GM18867 (cell line): ENCODE measurements around the gene CLDND2.
"Not testable (repeated sequence)": the region's sequence is repeated elsewhere in the genome, so short reads cannot be mapped to it uniquely, and the experiment has no call there.

ENCODE experiments used
- ATAC-seq: cut with Tn5 transposase; IDR thresholded peaks from one replicate; pipeline ENCODE4 v1.9.1; 2021; ENCODE audit warnings: mild to moderate bottlenecking, moderate library complexity; ENCODE audit not compliant: unreplicated experiment

CLDND2 gene, protein sequence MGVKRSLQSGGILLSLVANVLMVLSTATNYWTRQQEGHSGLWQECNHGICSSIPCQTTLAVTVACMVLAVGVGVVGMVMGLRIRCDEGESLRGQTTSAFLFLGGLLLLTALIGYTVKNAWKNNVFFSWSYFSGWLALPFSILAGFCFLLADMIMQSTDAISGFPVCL

DNA sequence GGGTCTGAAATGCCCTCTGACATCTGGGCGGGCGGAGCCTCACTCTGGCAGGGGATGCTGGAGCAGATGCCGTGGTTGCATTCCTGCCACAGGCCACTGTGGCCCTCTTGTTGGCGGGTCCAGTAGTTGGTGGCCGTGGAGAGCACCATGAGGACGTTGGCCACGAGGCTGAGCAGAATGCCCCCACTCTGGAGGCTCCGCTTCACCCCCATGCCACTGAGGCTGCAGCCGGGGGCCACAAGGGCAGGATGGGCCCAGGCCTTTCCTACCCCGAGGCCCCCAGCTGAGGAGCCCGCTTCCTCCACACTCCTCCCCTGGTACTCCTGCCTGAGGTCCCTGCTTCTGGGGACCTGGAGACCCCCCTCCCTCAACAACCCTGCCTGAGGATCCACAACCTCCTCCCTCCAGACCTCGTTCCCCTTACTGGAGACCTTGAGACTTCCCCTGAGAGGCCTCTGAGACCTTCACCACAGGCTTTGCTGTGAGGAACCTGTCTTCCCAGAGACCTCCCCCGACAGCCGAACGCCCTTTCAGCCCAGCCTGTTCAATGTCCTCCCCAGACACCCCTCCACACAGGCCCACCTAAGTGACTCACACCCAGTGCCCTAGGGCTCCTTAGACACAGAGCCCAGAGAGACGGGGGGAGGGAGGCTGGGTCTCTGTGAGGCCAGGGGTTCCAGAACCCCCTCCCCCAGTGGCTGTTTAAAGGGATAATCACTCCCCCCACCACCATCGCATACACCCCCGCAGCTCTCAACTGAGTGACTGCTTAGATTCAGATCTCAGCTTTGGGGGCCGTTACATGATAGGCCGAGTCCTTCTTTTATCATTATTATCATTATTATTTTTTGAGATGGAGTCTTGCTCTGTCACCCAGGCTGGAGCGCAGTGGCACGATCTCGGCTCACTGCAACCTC is at the start of gene CLDND2:
TSS of gene CLDND2 (minus strand) at position 638 of the 917 bp plus-strand sequence. CDS start at position 212, 426 bp downstream.
- ATAC-seq, result no peak

DNA sequence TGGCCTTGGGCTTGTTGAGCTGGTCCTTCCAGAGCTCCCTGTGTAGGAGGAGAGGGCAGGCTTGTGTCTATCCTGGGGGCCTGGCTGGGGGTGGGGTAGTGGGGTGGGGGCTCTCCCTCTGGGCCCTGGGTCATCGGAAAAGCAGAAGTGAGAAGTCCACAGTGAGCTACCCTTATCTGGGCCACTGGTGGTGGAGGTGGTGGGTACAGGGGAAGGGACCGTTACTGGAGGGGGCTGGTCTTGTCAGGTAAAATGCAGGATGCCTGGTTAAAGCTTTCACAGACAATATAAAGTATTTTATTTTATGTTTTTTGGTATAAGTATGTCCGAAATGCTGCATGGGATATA is 49.0 kb upstream of the CLDND2 start:
- peak; percentile 24 for ATAC-seq

DNA sequence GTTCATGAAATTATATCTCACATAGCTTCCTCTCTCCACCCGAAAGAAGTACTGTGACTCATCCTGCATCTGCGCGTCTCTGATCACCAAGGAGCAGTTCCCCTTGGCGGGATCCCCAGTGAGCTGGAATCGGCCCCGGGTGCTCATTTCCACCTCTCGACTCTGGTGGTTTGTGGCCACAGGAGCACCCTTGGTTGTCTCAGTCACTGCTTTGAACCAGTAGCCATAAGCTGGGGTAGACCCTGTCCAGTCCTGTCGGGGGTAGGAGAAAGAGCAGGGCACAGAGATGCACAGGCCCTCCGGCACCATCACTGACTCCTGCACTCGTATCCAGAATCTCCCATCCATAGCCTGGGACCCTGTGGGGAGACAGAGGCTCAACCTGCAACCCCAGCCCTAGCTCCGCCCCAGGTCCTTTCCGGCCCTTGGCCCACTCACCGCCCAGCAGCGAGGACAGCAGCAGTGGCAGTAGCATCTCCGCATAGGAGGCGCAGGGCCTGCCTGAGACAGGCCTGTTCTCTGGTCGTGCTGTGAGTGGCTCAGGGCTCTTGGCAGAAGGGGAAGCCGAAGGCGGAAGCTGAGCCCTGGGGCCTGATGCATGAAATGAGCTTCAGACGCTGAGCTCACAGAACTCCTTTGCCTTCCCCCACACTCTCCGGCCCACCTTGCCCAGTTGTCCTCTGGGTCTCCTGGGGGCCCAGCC is 48.5 kb upstream of the CLDND2 start, which contains the start of gene SIGLEC10:
TSS of gene SIGLEC10 (minus strand) at position 536 of the 703 bp plus-strand sequence. CDS start at position 475, 61 bp downstream.
- peak; percentile 69 for ATAC-seq

DNA sequence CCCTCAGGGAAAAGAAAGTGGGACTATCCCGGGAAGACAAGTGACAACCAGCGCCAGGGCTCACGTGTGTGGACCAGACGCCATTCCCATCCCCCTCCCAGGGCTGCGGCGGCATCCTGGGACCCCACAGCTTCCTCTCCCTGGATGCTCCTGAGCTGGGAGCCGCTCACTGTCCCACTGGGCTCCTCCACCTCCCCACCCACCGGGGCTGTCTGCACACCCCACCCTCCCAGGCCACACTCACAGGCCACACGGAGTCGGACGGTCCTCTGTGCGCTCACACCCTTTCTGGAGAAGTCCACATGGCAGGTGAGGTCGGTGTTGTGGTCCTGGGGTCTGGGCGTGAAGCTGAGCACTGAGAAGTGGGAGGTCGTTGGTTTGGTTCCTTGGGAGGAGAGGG is 47.6 kb upstream of the CLDND2 start:
- ATAC-seq, result not testable (repeated sequence)

DNA sequence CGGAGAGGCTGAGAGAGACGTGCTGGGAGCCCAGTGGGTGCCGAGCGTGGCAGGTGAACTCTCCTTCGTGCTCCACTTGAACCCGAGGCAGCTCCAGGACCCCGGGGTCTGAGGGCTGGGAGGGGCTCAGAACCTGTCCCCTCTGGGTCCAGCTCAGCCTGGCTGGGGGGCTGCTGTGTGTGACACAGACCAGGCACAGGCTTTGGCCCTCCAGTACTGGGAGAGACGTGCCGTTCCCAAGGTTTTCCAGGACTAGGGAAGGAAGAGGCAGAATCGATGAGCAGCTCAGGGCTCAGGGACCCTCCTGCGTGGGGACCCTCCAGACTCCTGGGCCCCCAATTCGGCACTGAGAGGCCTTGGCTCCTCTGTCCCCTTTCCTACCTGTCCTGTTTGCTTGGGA is 46.4 kb upstream of the CLDND2 start:
- no peak for ATAC-seq

DNA sequence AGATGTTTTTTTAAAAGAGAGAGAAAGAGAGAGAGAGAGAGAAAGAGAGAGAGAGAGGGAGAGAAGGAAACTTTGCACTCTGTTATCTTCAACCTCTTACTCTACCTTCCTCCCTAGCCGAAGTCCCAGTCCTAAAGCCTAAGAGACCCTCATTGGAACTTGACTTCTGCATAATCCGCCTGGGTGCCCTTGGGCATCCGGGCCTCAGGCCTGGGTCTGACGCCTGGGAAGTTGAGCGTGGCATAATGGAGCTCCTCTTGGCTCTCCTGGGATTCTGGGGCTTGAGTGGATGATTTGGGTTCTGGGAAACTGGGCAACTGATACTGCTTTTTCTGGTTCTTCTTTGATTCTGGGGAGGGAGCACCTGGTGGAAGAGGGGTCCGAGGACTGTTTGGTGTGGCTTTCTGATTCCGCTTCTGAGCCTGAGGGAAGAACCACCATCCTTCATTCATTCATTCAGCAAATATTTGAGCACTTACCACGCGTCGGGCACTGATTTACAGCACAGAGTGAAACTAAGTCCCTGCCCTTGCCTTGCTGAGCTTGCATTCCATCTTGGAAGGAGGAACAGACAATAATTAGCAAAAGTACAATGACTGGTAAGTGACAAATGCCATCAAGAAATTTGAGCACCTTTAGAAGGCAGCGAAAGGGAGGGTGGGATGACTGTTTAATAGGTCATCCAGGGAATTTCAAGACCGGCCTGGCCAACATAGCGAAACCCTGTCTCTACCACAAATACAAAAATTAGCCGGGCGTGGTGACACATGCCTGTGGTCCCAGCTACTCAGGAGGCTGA is 42.3 kb upstream of the CLDND2 start:
- ATAC-seq, result no peak

DNA sequence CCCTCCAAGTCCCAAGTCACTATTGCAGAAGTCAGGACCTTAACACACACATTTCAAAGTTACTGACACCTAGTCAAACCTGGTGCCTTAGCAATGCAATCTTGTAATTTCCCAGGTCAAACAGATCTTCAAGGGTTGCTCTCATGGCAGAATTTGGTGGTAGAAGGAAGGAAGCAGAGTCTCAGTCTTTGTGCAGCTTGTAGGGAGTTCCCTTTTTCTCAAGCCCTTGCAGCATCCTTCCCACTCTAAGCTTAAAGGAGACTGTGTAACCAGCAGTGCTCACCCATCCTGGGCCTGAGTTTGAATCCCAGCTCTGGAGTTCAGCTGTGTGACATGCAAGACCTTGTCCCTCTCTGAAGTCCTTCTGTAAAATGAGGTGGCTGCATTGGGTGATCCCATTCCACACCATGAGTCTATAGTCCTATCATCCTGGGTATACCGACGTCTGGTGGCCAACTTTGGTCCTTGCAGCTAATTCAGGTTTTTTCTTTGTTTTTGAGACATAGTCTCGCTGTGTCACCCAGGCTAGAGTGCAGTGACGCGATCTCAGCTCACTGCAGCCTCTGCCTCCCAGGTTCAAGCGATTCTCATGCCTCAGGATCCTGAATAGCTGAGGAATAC is 38.8 kb upstream of the CLDND2 start:
- no peak for ATAC-seq

DNA sequence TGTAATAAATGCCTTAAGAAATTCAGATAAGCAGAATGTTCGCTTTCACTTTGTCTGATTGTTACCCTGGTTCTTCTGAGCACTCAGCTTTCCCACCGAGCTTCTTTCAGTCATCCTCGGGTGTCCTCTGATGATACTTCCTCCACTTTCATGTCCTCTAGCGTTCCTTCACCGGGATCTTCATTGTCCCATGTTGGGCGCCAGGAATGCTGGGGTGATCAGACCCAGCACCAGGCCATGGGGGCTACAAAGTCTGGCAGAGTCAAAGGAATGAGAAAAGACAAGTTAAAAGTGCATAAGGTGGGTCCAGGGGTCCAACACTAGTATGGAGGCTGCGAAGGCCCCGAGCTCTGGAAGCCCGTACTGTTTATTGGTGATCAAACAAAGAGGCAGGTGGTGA is 33.3 kb upstream of the CLDND2 start:
- no peak for ATAC-seq

DNA sequence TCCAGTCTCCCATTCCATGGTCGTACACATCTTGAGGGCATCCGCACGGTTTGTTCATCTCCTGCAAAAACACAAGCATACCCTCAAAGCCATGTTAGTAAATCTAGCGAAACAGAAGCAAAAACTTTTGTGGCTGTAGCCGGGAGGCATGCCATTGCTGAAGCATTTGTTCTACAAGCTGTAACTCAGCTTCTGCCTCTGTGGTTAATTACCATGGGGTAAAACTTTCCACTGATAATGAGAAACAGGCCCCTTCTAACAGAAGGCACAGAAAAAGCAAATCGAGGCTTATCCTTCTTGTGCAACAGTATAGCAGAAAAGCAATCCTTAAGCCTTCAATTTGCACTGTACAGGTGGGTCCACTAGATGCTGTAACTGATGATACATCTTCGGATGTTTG is 31.1 kb upstream of the CLDND2 start:
- ATAC-seq, result not testable (repeated sequence)

DNA sequence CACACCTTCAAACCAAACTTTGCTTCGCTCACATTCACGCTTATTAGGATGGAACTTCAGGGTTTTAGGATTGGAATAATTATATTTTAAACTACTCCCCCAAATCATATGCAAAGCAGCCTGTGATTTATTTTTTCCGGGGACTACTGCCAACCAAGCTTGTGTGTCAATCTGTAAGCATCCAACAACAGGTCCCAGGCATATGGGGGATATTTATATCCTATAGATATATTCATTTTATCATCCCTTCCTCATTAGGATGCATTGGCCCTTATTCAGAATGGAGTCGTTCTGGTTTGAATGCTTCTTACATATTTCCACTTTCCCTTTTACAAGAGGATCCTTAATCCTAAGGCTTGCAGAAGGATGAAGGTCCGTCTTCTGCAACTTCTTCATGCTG is 30.4 kb upstream of the CLDND2 start:
- no peak for ATAC-seq

DNA sequence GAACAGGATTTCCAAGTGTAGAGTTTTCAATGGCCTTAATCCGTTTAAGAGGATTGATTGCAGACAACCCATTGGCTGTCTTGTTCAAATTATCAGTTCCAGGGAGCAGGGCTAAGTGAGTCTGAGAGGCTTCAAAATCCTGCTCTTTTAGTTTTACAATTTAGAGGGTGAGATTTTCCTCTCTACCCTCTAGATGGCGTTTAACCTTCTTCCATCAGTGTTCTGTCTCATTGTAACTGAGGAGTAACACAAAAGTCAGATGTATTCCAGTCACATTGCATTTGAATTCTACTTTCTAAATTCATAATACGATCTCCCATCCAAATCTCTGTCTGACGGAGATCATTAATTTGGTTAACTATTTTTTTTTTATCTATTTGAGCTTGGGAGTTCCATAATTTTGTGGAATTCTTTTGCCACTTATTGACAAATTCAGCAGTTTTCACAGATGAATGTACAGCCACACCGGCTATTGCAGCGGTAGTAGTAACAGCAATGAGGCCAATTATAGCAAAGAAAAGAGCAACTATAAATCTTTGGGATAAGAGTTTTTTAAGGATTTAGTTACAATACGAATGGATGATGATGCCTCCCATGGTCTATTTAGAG is 29.4 kb upstream of the CLDND2 start:
- no peak for ATAC-seq

DNA sequence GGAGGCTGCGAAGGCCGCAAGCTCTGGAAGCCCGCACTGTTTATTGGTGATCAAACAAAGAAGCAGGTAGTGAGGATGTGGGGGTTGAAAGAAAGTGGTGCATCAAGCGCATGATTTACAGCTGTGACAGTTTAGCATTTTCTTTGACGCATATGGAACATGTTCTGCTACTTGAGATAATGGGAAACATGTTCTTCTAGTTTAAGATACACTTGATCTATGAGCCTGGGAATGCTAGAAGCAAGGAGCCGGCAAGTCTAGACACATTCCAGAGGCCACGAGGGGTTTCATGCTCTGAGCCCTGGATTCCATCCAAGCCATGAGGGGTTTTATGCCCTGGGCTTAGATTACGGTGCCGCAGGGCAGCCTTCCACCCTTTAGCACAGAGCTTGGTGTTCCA is 28.6 kb upstream of the CLDND2 start:
- not testable (repeated sequence) for ATAC-seq

DNA sequence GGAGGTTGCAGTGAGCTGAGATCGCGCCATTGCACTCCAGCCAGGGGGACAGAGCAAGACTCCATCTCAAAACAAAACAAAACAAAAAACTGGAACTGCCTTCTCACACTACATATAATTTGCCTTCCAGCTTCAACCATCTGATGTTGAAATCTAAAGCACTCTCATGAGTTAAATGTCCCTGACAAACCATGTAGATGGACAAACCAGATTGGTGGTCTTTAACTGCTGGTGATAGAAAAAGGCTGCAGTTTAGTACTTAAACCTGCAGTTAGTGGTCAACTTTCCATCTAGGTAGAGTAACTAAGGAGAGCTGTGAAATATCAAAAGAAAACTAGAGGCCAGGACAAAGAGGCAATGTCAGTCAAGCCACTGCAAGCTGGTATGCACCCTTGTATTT is 27.4 kb upstream of the CLDND2 start:
- ATAC-seq, result no peak

DNA sequence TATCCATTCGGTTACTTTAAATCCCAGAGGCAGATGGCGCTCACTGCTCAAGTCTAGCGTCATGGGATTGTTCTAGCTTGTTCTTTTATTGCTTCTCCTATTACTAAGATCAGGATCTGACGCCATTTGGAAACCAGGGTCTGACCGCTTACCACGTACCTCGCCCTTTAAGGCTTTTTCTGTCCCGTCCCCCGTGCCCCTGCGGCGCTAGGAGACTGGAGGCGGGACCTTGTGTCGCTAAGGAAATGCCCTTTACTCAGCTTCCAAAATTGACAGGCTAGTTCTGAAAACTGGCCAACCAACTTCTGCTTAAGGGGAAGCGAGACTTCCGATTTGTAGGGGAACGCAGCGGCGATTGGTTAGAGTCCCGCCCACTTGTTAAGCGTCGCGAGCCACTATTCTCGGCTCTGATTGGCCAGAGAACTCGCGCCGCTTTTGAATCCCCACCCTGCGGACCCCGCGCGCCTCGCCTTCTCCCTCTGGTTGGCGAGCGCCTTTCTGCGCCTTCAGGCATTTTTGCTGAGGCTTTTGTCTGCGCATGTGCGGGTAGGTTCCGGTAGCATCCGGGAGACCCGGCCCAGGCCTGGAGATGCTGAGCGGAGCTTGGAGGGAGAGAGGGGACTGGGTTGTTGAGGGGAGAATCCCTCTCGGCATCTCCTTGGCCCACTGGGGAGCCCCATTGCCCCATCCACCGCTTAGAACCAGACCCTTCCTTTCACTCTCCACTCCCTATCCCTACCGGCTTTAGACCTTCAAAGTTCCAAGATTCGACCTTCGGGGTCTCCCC is 25.4 kb upstream of the CLDND2 start:
- peak; percentile 84 for ATAC-seq

DNA sequence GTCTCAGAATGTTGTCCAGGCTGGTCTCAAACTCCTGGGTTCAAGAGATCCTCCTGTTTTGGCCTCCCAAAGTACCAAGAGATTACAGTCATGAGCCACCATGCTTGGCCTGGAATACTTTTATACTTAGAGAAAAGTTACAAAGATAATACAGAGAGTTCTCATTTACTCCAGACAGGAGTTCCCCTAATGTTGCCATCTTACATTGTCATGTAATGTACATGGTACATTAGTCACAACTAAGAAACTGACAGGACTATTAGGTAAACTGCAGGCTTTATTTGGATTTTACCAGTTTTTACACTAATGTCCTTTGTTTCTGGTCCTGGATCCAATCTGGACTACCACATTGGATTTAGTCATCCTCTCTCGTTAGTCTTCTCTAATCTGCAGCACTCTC is 23.9 kb upstream of the CLDND2 start:
- ATAC-seq, result no peak

DNA sequence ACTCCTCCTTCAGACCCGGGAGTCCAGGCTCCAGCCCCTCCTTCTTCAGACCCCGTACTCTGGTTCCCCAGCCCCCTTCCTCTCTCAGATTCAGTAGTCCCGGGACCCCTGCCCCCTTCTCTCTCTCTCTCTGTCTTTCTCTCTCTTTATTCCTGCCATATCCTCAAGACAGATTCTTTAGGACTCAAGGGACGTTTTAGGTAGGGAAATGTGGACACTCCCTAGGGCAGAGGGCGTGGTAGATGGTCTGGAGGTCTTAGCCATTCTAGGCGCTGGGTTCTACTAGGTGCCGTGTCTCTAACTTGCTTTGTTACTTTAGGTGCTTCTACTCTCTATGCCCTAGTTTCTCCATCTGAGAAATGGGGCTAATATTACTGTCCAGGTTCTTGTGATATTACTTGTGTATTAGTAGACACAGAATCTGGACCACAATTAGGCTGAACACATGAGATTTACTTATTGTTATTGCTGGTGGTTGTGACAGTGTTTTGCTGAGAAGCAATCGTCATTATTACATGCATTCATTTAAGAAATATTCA is 22.3 kb upstream of the CLDND2 start:
- no peak for ATAC-seq

DNA sequence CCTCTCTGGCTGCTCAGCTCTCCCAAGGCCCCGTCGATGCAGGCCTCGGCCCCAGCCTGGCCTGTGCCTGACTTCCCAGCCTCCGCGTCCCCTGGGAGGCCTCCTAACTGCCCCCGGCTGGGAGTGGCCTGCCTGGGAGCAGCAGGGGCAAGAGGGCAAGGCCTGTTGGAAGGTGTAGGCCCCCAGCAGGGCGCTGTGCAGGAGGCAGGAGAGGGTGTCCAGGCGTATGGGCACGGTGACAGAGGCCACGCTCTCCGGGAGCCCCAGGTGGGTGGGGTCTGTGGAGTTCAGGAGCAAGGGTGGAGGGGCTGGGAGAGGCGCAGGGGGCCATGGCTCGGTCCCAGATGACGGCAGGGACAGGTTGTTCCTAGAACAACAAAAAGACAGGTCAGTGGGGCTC is 20.3 kb upstream of the CLDND2 start:
- ATAC-seq, result no peak

DNA sequence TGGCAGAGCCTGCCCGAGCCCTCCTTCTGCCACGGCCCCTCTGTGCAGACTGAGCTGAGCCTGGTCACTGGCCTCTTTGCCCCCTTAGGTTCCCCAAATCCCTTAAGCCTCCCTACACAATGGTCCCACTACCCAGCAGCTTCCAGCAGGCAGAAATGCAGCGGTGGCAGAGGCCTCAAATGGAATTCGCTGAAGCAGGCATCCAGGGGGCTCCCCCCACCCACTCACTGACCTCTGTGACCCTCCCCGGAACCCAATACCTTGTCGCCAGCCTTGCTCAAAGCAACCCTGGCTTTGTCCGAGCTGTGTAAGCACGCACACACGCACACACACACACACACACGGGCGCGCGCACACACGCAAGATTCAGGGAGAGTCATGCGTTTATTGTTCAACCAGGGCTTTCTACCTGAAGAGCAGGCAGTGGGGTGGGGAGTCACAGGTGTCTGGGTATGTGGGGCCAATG is 19.2 kb upstream of the CLDND2 start, which contains the start of gene LIM2:
TSS of gene LIM2 (minus strand) at position 51 of the 466 bp plus-strand sequence. CDS start 531 bp downstream, outside the sequence.
- no peak for ATAC-seq
